Activated CD4-positive, alpha-beta T cell treated with anti-CD3 and anti-CD28 coated beads, Interleukin-2, Interleukin-4, amounts not matched to agents 100 ng/mL and 50 ng/mL, durations not matched to agents 16 hours and 8 hours (primary cell): ENCODE results near the gene KLRK1.
"Not testable (repeated sequence)": the region's sequence is repeated elsewhere in the genome, so short reads cannot be mapped to it uniquely, and the experiment has no call there.

Experiments used
- DNase-seq: peaks from one replicate; pipeline ENCODE4 v3.0.0-alpha.2; 2020; ENCODE audit warnings: low spot score

KLRK1 gene

DNA sequence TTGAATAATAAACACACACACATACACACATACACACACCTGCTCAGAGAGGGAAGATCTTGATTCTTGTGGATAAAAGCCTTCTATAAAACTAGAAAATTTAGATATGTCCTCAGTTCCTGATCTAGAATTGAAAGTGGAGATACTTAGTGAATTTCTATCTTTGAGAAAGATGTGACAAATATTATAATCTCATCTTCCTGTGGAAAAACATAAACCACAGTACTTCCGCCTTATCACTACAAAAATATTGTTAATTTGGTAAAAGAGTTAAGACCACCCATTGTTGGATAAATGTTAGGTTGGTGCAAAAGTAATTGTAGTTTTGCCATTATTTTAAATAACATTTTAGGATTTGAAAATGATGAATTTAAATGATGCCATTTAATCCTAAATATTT is at the start of gene KLRK1:
TSS of gene KLRK1 (minus strand) at position 138 of the 400 bp plus-strand sequence. CDS start 1,231 bp downstream, outside the sequence.
- no peak for DNase-seq

DNA sequence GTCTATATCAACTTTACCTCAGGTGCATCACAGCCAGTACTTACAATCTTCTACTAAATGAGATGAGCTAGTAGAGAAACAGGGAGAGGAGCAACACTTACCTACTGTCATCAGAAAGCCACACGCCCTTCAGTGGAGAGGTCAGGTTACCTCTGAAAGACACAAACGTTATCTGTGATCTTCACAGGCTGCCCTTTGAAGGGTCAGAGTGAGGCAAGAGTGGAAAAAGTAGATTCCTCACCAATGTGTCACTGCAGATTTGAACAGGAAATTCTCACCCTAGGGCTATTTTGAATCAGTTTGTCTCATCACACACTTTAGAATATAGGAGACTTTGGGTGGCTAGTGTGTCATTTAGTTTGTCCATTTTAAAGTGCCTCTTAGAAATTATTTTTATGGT is 47.8 kb upstream of the KLRK1 start:
- not testable (repeated sequence) for DNase-seq

DNA sequence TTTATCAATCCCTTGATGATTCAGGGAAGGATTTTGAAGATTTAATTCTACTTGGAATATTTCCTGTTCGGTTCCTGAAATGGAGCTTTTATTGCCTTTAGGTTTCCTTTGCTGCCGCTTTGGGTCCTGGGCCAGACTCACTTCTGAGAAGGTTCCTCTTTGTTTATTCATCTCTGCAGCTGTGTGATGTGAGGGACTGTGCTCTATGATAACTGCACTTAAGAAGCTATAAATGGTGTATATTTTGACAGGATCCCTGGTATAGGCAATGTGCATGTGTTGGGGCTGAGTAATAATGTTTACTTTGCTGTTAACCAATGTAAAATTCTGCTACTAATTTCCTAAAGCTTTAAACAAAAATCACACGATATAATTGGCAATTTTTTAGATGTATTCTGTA is 46.0 kb upstream of the KLRK1 start, which contains the start of gene KLRC2:
TSS of gene KLRC2 (minus strand) at position 195 of the 400 bp plus-strand sequence. CDS start at position 171, 24 bp downstream.
- DNase-seq = not testable (repeated sequence)

DNA sequence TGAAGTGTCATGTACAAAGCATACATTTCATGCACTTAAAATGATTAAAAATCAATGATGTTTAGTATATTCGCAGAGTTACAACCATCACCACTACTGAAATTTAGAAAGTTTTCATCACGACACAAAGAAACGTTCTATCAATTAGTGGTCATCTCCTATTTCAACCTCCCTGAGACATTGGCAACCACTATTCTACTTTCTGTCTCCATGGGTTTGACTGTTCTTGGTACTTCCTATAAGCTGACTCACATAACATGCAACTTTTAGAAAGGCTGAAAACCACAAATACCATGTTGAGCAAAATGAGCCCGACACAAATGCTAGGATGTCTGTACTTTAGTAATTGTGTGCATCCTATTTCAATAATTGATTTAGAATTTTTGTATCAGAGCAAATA is 40.8 kb upstream of the KLRK1 start:
- DNase-seq = not testable (repeated sequence)

DNA sequence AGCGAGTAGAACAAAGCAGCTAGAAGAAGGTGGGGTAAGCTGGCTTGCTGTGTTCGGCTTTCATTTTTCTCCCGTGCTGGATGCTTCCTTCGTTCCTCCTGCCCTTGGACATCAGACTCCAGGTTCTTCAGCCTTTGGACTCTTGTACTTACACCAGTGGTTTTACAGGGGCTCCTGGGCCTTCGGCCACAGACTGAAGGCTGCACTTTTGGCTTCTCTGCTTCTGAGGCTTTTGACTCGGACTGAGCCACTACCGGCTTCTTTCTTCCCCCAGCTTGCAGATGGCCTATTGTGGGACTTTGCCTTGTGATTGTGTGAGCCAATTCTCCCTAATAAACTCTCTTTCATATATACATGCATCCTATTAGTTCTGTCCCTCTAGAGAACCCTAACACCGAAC is 36.1 kb upstream of the KLRK1 start:
- DNase-seq = not testable (repeated sequence)

DNA sequence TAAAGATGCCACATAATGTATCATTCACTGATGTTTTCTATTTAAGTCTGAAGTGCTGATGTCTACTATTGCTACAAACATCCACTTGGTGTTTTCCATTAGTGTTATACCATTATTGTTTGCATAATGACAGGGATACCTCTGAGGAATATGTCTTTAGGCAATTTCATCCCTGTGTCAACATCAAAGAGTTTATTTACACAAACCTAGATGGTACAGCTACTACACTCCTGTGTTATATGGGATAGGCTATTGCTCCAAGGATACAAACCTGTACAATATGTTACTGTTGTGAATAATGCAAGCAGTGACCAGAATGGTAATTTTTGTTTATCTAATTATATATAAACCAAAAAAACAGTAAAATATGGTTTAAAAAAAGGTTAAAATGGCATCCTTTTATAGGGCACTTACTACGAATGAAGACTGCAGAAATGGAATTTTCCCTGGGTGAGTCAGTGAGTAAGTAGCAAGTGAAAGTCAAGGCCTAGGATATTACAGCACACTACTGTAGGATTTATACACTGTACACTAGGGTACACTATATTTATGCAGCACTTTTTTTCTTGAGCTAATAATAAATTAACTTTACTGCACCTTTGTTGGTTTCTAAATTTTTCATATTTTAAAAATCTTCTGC is 34.5 kb upstream of the KLRK1 start:
- not testable (repeated sequence) for DNase-seq

DNA sequence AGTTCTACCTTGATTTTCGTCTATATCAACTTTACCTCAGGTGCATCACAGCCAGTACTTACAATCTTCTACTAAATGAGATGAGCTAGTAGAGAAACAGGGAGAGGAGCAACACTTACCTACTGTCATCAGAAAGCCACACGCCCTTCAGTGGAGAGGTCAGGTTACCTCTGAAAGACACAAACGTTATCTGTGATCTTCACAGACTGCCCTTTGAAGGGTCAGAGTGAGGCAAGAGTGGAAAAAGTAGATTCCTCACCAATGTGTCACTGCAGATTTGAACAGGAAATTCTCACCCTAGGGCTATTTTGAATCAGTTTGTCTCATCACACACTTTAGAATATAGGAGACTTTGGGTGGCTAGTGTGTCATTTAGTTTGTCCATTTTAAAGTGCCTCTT is 32.3 kb upstream of the KLRK1 start:
- DNase-seq = not testable (repeated sequence)

DNA sequence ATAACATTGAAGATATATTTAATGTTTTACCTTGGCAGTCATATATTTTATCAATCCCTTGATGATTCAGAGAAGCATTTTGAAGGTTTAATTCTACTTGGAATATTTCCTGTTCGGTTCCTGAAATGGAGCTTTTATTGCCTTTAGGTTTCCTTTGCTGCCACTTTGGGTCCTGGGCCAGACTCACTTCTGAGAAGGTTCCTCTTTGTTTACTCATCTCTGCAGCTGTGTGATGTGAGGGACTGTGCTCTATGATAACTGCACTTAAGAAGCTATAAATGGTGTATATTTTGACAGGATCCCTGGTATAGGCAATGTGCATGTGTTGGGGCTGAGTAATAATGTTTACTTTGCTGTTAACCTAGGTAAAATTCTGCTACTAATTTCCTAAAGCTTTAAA is 30.5 kb upstream of the KLRK1 start, which contains the start of gene KLRC3:
TSS of gene KLRC3 (minus strand) at position 262 of the 400 bp plus-strand sequence. CDS start at position 217, 45 bp downstream.
- DNase-seq = not testable (repeated sequence)

DNA sequence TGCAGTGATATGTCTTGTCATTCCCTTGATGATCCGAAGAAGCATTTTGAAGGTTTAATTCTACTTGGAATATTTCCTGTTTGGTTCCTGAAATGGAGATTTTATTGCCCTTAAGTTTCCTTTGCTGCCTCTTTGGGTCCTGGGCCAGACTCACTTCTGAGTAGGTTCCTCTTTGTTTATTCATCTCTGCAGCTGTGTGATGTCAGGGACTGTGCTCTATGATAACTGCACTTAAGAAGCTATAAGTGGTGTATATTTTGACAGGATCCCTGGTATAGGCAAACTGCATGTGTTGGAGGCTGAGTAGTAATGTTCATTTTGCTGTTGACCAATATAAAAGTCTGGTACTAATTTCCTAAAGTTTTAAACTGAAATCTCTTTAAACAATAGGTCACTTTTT is 19.6 kb upstream of the KLRK1 start, which contains the start of gene KLRC4:
TSS of gene KLRC4 (minus strand) at position 366 of the 400 bp plus-strand sequence. CDS start at position 184, 182 bp downstream.
- DNase-seq = no peak

DNA sequence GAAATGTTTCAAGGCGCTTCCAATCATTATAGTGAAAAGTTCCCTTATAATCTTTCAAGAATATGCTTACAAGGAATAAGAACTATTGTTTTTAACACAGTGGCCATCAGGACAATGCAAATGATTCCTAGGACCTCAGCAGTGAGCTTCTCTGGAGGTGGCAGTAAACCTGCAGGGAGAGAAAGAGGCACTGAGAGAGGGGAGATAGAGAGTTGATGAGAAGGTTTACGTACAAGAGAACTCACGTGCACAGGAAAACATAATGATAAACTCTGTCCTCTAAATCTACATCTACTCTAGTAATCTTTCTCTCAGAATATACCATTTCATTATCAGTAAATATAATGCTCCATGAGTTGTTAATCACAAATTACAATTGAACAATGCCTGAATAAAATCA is 19.0 kb upstream of the KLRK1 start:
- DNase-seq = no peak

DNA sequence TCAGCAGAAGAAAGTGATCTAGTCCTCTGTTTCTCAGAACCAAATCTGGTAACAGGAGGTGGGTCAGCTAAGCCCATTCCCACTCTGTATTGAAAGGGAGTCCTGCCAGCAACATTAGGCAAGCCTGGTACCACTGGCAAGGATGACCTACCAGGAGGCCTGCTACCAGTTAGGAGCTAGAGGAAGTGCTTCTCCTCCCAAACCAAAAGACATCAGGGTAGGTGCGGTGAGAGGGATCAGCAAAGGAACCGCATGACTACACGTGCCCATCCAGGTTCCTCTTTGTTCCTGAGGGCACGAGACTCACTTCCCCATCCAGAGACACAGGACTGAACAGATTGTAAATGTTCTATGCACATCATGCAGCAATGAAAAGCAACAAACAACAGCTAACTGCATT is 16.9 kb upstream of the KLRK1 start:
- no peak for DNase-seq

DNA sequence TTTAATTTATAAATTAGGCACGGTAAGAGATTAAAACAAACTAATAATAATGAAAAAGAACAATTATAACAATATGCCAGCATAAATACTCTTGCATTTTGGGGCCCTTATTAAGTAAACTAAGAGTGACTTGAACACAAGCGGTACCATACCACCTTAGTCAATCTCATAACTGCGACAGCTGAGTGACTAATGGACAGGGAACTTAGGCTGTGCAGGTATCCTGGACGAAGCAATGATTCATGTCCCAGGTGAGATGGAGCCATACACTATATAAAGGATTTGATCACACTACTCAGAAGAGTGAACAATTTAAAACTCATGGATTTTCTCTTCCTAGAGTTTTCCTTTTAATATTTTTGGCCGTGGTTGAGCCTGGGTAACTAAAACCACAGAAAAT is 15.5 kb upstream of the KLRK1 start:
- no peak for DNase-seq

DNA sequence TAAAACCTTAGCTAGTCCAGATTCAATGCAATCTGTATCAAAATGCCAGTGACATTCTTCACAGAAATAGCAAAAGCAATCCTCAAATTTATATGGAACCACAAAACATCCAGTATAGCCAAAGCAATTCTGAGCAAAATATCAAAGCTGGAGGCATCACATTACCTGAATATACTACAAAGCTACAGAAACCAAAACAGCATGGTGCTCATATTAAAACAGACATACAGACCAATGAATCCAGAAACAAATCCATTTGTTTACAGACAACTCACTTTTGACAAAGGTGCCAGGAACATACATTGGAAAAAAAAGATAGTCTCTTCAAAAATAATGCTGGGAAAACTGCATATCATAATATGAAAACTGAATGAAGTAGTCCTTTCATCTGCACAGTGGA is 15.0 kb upstream of the KLRK1 start:
- DNase-seq = no peak

DNA sequence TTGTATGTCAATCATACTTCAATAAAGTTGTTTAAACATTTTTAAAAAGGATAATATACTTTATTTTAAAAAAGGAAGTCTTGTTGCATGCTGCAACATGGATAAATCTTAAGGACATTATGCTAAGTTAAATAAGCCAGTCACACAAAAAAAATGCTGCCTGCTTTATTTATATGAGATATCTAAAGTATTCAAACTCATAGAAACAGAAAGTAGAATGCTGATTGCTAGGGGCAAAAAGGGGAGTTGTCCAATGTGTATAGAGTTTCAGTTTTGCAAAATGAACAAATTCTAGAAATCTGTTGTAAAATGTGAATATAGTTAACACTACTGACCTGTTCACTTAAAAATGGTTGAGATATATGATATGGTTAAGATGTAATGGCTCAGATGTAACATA is 11.0 kb upstream of the KLRK1 start:
- no peak for DNase-seq

DNA sequence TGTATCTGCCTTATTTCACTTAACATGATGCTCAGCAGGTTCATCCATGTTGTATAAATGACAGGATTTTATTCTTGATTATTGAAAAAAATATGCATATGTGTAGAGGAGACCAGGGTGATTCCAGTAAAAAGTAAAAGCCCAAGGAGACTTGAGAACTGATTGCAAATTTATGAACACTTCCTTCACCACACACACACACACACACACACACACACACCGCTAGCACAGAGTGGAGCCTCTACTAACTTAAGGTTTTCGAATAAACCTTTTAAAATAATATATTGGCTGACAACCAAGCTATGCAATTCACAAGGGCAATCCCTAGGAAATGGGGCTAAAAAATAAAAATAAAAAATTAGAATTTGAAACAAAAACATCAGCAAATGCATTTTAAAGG is 8.3 kb upstream of the KLRK1 start:
- DNase-seq = no peak

DNA sequence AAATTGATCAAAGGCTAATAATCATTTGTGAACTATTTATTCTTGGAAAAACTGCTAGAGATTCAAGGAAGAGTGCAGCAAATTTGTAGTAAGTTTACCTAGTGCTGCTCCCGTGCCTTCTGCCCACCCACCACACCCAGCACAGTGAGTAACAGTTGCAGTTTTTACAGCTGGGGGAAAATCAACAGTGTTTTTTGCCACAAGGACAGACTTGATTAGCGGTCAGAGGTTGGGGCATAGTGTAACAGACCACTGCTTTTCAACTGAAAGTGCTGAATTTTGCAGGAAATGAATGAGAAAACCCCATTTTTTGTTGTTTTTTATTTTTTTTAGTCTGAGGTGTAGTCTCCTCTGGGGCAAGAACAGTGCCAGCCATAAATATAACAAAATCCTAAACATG is 7.5 kb upstream of the KLRK1 start:
- DNase-seq = no peak

DNA sequence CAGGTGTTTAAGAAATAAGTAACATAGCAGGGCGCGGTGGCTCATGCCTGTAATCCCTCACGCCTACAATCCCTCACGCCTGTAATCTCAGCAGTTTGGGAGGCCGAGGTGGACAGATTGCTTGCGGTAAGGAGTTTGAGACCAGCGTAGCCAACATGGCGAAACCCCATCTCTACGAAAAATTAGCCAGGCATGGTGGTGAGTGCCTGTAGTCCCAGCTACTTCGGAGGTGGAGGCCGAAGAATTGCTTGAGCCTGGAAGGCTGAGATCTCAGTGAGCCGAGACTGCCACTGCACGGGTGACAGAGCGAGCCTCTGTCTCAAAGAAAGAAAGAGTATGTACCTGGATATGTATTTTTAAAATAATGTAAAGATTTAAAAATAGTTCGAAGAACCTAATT is 6.3 kb upstream of the KLRK1 start:
- not testable (repeated sequence) for DNase-seq

DNA sequence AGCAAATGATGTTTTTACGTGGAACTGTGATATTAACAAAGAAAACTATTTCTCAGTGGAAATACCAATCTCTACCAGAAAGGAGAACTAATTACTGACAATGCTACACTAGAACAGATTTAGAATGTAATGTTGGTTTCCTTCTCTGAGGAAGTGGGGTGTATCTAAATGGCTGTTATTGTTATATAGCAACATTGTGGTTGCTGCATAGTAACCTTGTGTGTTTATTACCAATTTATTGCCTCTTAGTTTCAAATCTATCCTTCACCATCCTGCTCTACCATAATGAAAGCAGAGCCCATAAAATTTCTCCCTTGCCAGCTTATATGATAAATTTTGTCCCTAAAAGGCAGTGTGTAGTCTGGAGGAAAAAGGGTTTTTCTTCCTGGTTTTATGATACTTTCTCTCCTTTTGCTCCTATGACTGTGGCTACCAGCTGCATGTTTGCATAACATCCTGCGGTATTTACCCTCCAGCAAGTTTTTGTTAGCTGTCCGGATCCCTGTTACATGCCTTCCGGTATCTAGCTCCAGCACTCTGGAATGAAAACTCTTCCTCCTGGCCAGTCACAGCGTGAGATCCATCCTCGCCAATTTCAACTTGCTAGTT is 5.7 kb upstream of the KLRK1 start:
- DNase-seq = no peak

DNA sequence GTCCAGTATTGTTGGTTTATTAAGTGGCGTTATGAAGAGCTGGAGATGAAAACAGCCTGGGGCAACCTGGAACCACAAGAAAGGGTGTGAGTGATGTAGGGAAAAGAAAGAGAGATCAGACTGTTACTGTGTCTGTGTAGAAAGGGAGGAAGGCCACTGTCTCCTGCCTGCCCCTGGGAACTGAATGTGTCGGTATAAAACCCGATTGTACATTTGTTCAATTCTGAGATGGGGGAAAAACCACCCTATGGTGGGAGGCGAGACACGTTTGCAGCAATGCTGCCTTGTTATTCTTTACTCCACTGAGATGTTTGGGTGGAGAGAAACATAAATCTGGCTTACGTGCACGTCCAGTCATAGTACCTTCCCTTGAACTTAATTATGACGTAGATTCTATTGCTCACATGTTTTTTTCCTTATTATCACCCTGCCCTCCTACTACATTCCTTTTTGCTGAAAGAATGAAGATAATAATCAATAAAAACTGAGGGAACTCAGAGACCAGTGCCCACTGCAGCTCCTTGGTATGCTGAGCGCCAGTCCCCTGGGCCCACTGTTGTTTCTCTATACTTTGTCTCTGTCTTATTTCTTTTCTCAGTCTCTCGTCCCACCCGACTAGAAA is 4.8 kb upstream of the KLRK1 start:
- not testable (repeated sequence) for DNase-seq

DNA sequence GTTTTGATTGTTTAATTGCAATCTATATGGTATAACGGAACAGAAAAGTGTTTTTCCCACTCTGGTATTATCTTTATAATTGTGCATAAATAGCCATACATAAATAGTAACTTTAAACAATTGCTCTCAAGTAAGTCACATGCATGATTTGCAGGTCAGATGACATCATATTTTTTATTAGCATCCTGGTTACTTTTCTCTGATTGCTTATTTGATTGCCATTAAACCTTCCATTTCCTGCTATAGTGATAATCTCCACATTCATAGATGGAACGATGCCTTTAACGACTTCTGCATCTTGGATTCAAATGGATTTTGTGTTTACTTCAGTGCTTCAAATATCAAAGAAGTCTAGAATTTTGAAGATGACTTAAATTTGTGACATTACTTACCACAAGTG is 3.5 kb upstream of the KLRK1 start:
- DNase-seq = no peak

DNA sequence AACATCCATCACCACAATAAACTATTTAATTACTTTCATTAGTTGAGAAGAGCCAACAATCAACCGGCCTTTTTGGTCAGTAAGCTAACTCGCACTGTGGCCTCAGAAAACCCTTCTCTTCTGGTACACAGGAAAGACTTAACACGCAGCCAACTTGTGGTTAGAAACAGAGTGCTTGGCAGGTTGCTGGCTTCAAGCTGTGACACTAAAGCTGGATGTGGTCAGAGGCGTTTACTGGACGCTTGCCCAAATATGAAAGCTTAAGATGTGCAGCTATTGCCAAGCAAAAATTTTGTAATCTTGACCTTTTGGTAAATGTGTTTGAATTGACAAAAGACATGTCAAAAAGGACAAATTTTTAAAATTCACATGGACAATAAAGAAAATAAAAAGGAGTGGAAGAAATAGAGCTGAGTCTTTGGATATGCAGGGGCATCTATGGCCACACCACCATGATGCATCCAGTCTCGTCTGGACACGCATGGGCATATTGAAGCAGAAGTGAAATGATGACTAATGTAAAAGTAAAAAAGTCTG is 2.6 kb upstream of the KLRK1 start:
- DNase-seq = peak; percentile 2

DNA sequence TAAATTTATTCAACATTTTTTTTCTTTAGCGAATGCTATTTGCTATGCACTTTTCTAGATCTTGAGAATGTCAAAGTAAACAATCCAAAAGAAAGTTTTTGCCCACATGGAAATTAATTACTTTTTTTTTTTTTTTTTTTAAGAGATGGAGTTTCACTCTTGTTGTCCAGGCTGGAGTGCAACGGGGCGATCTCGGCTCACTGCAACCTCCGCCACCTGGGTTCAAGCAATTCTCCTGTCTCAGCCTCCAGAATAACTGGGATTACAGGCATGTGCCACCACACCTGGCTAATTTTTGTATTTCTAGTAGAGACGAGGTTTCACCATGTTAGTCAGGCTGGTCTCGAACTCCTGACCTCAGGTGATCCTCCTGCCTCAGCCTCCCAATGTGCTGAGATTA is 1.1 kb upstream of the KLRK1 start:
- DNase-seq = not testable (repeated sequence)
